ENCODE data around the gene TIPRL.

The TIPRL gene

DNA sequence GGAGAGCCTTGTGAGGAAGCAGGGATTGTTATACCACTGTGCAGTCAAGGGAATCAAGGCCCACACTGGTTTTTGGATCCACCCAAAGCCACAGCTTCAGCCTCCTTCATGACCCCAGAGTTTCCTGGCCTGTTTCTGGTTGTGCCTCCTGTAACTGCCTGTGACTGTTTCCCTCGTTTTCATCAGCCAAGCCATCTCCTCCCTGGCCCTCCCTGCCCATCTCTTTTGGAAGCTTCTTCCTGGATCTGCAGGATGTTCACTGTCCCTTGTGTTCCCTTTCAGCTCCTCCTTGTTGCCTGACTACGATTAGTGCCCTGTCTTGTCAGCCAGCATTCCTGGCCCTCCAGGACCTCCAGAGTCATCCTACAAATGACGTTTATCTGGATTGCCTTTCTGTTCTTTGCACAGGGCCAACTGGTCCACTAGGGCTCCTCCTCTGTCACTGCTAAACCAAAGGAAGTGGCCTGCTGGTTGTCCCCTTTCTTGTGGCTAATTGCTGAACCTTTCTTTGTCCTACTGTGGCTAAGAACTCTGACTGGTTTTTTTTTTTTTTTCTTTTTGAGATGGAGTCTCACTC, 65.0 kb downstream of the TIPRL start:
- TF ChIP-seq, protein P1, sequence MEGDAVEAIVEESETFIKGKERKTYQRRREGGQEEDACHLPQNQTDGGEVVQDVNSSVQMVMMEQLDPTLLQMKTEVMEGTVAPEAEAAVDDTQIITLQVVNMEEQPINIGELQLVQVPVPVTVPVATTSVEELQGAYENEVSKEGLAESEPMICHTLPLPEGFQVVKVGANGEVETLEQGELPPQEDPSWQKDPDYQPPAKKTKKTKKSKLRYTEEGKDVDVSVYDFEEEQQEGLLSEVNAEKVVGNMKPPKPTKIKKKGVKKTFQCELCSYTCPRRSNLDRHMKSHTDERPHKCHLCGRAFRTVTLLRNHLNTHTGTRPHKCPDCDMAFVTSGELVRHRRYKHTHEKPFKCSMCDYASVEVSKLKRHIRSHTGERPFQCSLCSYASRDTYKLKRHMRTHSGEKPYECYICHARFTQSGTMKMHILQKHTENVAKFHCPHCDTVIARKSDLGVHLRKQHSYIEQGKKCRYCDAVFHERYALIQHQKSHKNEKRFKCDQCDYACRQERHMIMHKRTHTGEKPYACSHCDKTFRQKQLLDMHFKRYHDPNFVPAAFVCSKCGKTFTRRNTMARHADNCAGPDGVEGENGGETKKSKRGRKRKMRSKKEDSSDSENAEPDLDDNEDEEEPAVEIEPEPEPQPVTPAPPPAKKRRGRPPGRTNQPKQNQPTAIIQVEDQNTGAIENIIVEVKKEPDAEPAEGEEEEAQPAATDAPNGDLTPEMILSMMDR (IDR thresholded peaks at IDR 0.05; ENCODE audit: low read depth, low read length) = no peak
- no peak for DNase-seq (ENCODE audit: low read depth in 2 of 2)
- H3K4me3 ChIP-seq (replicated peaks in 1 of 2; ENCODE audit: low read depth in 2 of 2, low read length in 2 of 2) = no peak overlapping the region

DNA sequence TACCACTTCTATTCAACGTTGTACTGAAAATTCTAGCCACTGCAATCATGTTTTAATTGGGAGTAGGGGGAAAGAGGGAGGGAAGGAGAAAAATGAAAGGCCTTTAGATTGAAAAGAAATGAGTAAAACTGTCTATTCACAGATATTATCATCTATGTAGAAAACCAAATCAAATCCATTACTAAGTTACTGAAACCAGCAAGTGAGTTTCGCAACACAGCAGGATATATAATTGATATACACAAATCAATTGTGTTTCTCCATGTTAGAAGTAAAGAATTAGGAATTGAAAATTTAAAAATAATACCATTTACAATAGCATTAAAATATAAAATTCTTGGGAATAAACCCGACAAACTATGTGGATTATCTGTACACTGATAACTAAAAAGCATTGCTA, 66.3 kb downstream of the TIPRL start:
- DNase-seq (ENCODE audit: low read depth in 2 of 2) = no peak
- H3K4me3 ChIP-seq (replicated peaks in 1 of 2; ENCODE audit: low read depth in 2 of 2, low read length in 2 of 2) = no peak overlapping the region
- TF ChIP-seq, protein P1 (IDR thresholded peaks at IDR 0.05; ENCODE audit: low read depth, low read length) = no peak

DNA sequence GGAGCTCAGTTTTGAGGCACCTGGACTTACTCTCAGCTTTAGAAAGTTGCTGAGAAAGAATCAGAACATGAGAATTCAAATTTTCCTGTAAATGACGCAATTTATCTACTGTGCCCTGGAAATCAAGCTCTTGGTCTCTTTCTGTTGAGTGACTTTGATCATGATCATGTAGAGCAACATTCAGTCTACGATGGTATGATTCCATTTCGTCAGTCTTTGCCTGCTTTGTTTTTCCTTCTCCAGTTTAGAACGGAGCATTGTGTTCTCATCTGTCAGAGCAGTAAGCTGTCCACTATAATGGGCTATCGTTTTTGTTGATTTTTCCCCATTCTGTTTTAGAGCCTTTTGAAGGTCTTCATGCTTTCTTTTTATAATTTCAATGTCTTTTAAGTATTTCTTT, 67.7 kb downstream of the TIPRL start:
- DNase-seq (ENCODE audit: low read depth in 2 of 2) = peak in 1 of 2 donors; percentile 27
- no peak overlapping the region for H3K4me3 ChIP-seq (replicated peaks in 1 of 2; ENCODE audit: low read depth in 2 of 2, low read length in 2 of 2)
- TF ChIP-seq, protein P1 (IDR thresholded peaks at IDR 0.05; ENCODE audit: low read depth, low read length) = no peak
